Measurements from ENCODE around the gene LMNA.
"Not testable (repeated sequence)": the region's sequence is repeated elsewhere in the genome, so short reads cannot be mapped to it uniquely, and the experiment has no call there.

LMNA gene

GRCh38 chr1:156122086-156122485 is 7.6 kb downstream of the LMNA start:
- no peak for DNase-seq (ENCODE audit: low read depth)

- DNase-seq (ENCODE audit: low read depth) = no peak
Observed at GRCh38 chr1:156122519-156123355, 8.2 kb downstream of the LMNA start.

GRCh38 chr1:156123356-156124196 is 9.1 kb downstream of the LMNA start:
- no peak for DNase-seq (ENCODE audit: low read depth)

- no peak for DNase-seq (ENCODE audit: low read depth)
Observed at GRCh38 chr1:156124557-156125483, 10.3 kb downstream of the LMNA start.

- not testable (repeated sequence) for DNase-seq (ENCODE audit: low read depth)
Observed at GRCh38 chr1:156125544-156125943, 11.0 kb downstream of the LMNA start.

- DNase-seq (ENCODE audit: low read depth) = no peak
Observed at GRCh38 chr1:156126043-156126629, 11.6 kb downstream of the LMNA start.

- peak; percentile 69 for DNase-seq (ENCODE audit: low read depth)
Observed at GRCh38 chr1:156126630-156127534, 12.4 kb downstream of the LMNA start.

- no peak for DNase-seq (ENCODE audit: low read depth)
Observed at GRCh38 chr1:156128308-156128653, 13.8 kb downstream of the LMNA start.

- DNase-seq (ENCODE audit: low read depth) = no peak
Observed at GRCh38 chr1:156128654-156129597, 14.4 kb downstream of the LMNA start.

- peak; percentile 59 for DNase-seq (ENCODE audit: low read depth)
Observed at GRCh38 chr1:156129687-156130577, 15.4 kb downstream of the LMNA start.

GRCh38 chr1:156130578-156130942 is 16.0 kb downstream of the LMNA start:
- no peak for DNase-seq (ENCODE audit: low read depth)

- DNase-seq (ENCODE audit: low read depth) = no peak
Observed at GRCh38 chr1:156134716-156135435, 20.4 kb downstream of the LMNA start.

GRCh38 chr1:156135930-156136871 is 21.7 kb downstream of the LMNA start:
- no peak for DNase-seq (ENCODE audit: low read depth)

- no peak for DNase-seq (ENCODE audit: low read depth)
Observed at GRCh38 chr1:156136970-156137483, 22.5 kb downstream of the LMNA start.

- no peak for DNase-seq (ENCODE audit: low read depth)
Observed at GRCh38 chr1:156138458-156138867, 24.0 kb downstream of the LMNA start.

All from T follicular helper cell (primary cell).